B cell (primary cell): ENCODE measurements around the gene KSR2. TPM values are rescaled to one million over a fixed set of nuclear protein-coding genes. Genes with fewer than 3 reads are reported as not detected.

ENCODE experiments used
- ATAC-seq: fragments of 200-7000 bp; cut with Tn5 transposase; one replicate; pipeline ENCODE4 v1.10.0; 2021; ENCODE audit warnings: low read depth, mild to moderate bottlenecking, moderate number of reproducible peaks, moderate library complexity
- CTCF ChIA-PET: fragments of 350-600 bp; sonication (Branson Sonifier 250); formaldehyde crosslinking; loops from one replicate; lab custom pipeline; 2021; ENCODE audit warnings: antibody characterized with exemption, inconsistent platforms; lab: Charles Lee
- POLR2A ChIA-PET: fragments of 350-600 bp; sonication (Branson Sonifier 250); formaldehyde crosslinking; loops from one replicate; lab custom pipeline; 2021; ENCODE audit warnings: antibody characterized with exemption; lab: Charles Lee
- DNase-seq: peaks from one replicate; pipeline ENCODE4 v3.0.0; 2013
- H2AFZ ChIP-seq: 2 replicates; pipeline ENCODE4 v1.6.1; 2012; ENCODE audit warnings: mild to moderate bottlenecking, low read depth, low read length; ENCODE audit not compliant: insufficient read depth, poor library complexity, severe bottlenecking
- H3K27ac ChIP-seq, 2 donors: 1 replicate in 1 of 2; 2 replicates in 1 of 2; pipeline ENCODE4 v1.5.1; 2012 to 2013; ENCODE audit warnings: low read length in 2 of 2, mild to moderate bottlenecking in 2 of 2, moderate library complexity in 1 of 2
- H3K27me3 ChIP-seq, 4 experiments: fragments of 200-600 bp in 1 of 4; sonication (generic) in 1 of 4; replicated peaks in 1 of 4; 1 replicate in 2 of 4; 2 replicates in 2 of 4; pipeline versions ENCODE4 v1.6.1 to v1.7.0; 2013 to 2016; ENCODE audit warnings: low read length in 3 of 4, mild to moderate bottlenecking in 2 of 4, mixed read lengths in 1 of 4, moderate library complexity in 1 of 4; ENCODE audit not compliant: insufficient read depth in 4 of 4, control insufficient read depth in 3 of 4; ENCODE audit errors: control extremely low read depth in 1 of 4
- H3K36me3 ChIP-seq, 2 experiments: replicated peaks in 1 of 2; 1 replicate in 1 of 2; 2 replicates in 1 of 2; pipeline versions ENCODE4 v1.6.1 to v1.7.1; 2013; ENCODE audit warnings: low read length in 1 of 2; ENCODE audit not compliant: insufficient read depth in 2 of 2, control insufficient read depth in 1 of 2; ENCODE audit errors: control extremely low read depth in 1 of 2, extremely low read depth in 1 of 2
- H3K4me1 ChIP-seq, 2 donors: fragments of 200-600 bp in 1 of 2; sonication (generic) in 1 of 2; 1 replicate in 1 of 2; 2 replicates in 1 of 2; pipeline versions ENCODE4 v1.5.1 to v1.6.1; 2013 to 2017; ENCODE audit warnings: low read length in 2 of 2; ENCODE audit not compliant: control insufficient read depth in 2 of 2, insufficient read depth in 2 of 2
- H3K4me2 ChIP-seq: replicated peaks from 2 replicates; pipeline ENCODE3; 2012; ENCODE audit warnings: mild to moderate bottlenecking, low read depth, low read length; ENCODE audit not compliant: poor library complexity, severe bottlenecking
- H3K4me3 ChIP-seq, 5 experiments: fragments of 200-600 bp in 1 of 5; sonication (generic) in 1 of 5; 1 replicate in 3 of 5; 2 replicates in 2 of 5; pipeline versions ENCODE4 v1.5.1 to v1.7.0; 2011 to 2016; ENCODE audit warnings: low read length in 4 of 5, mild to moderate bottlenecking in 4 of 5, low read depth in 2 of 5, control low read depth in 1 of 5, moderate library complexity in 1 of 5; ENCODE audit not compliant: insufficient read depth in 1 of 5; ENCODE audit errors: control extremely low read depth in 1 of 5, extremely low read depth in 1 of 5
- H3K79me2 ChIP-seq: fragments of 200-600 bp; sonication (generic); one replicate; pipeline ENCODE4 v1.6.0; 2016; ENCODE audit warnings: low read length; ENCODE audit not compliant: control insufficient read depth, insufficient read depth
- H3K9ac ChIP-seq: fragments of 200-600 bp; sonication (generic); 2 replicates; pipeline ENCODE4 v1.6.1; 2017; ENCODE audit warnings: mild to moderate bottlenecking, low read length, moderate library complexity
- H3K9me3 ChIP-seq, 3 donors: one replicate each; pipeline versions ENCODE4 v1.6.1 to v1.7.1; 2013; ENCODE audit warnings: low read length in 2 of 3; ENCODE audit not compliant: control insufficient read depth in 2 of 3, insufficient read depth in 1 of 3; ENCODE audit errors: control extremely low read depth in 1 of 3
- H4K20me1 ChIP-seq: 2 replicates; pipeline ENCODE4 v1.6.0; 2012; ENCODE audit warnings: mild to moderate bottlenecking, low read length; ENCODE audit not compliant: insufficient read depth, control insufficient read depth, poor library complexity, severe bottlenecking
- H3K27ac Mint-ChIP-seq: one replicate; pipeline ENCODE4 v1.8.0; 2021; ENCODE audit warnings: mixed read lengths
- H3K27me3 Mint-ChIP-seq: one replicate; pipeline ENCODE4 v1.8.0; 2021; ENCODE audit warnings: mixed read lengths
- H3K4me1 Mint-ChIP-seq: one replicate; pipeline ENCODE4 v1.8.0; 2021; ENCODE audit warnings: mixed read lengths
- H3K4me3 Mint-ChIP-seq: one replicate; pipeline ENCODE4 v1.8.0; 2021; ENCODE audit warnings: mixed read lengths
- H3K9me3 Mint-ChIP-seq: one replicate; pipeline ENCODE4 v1.8.0; 2022; ENCODE audit warnings: mixed read lengths; ENCODE audit not compliant: insufficient read depth
- EZH2 ChIP-seq: IDR thresholded peaks from 2 replicates; pipeline ENCODE4 v1.6.1; 2012; ENCODE audit warnings: borderline replicate concordance, low read depth, mild to moderate bottlenecking, moderate library complexity, low read length; ENCODE audit not compliant: insufficient read depth, poor library complexity, severe bottlenecking
- WGBS: methylation state at CpG from one replicate; pipeline ENCODE4 v1.1.5; 2013; ENCODE audit warnings: missing lambda C conversion rate; ENCODE audit not compliant: insufficient coverage; 5-methylcytosine and 5-hydroxymethylcytosine counted together
- intact Hi-C: fragments of 100-400 bp; cut with micrococcal nuclease; formaldehyde crosslinking; loops from one replicate; pipeline ENCODE4 v1.10.0; 2022
- polyA plus RNA-seq: library from polyadenylated mRNA; depleted of rRNA; stranded (reverse); fragments of >200 nt; gene quantifications from 2 replicates; pipeline ENCODE4 v1.2.3, GENCODE V29; 2012
- total RNA-seq, 2 donors: library from RNA; stranded (reverse); fragments of 120-200 nt in 1 of 2; gene quantifications; 1 replicate in 1 of 2; 2 replicates in 1 of 2; pipeline versions ENCODE4 v1.2.3 to v1.2.4, GENCODE V29; 2013 to 2022
- TF ChIP-seq, protein P1 (sequence below): fragments of 200-600 bp; IDR thresholded peaks from one replicate; pipeline ENCODE4 v1.8.0; 2022; ENCODE audit warnings: antibody characterized with exemption, mild to moderate bottlenecking

KSR2 gene
- total and polyA plus RNA-seq, 2 donors (not counting 1 experiment from before 2014, with no cell fraction given), result not detected

DNA sequence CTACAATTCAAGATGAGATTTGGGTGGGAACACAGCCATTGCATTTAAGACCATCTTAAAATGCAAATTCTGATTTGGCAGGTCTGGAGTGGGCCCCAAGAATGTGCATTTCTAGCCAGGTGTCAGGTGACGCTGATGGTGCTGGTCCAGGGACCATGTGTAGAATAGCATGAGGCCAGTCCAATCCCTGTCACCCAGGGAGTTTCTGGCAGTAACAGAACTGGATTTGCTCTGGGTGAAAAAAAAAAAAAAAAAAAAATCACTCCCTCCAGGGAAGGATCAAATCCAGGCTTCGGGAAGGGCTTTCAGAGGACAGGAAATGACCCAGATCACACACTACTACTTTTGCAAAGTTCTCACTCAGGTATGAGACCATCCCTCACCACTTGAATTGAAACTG, 394.1 kb downstream of the KSR2 start:
- intact Hi-C loops, result no loop called here
- Histone ChIP-seq H3K4me3 (no peak overlapping the region), H3K4me2 (no peak overlapping the region), H4K20me1 (no peaks in the 10 kb centered on the region), H2AFZ (no peak overlapping the region), H3K9ac (no peak overlapping the region), H3K36me3 (no peaks in the 10 kb centered on the region), H3K79me2 (no peaks in the 10 kb centered on the region), H3K27ac (no peak overlapping the region), H3K27me3 (no peaks in the 10 kb centered on the region), H3K9me3 (no peaks in the 10 kb centered on the region), H3K4me1 (no peaks in the 10 kb centered on the region)
- ChIA-PET POLR2A (no interaction called here), CTCF (no interaction called here)
- Mint-ChIP-seq H3K4me3 (no peak overlapping the region), H3K4me1 (no peaks in the 10 kb centered on the region), H3K9me3 (no peaks in the 10 kb centered on the region), H3K27ac (no peak overlapping the region), H3K27me3 (peaks cover 14% of the 10 kb centered on the region)
- no peak for DNase-seq
- TF ChIP-seq, protein P1, sequence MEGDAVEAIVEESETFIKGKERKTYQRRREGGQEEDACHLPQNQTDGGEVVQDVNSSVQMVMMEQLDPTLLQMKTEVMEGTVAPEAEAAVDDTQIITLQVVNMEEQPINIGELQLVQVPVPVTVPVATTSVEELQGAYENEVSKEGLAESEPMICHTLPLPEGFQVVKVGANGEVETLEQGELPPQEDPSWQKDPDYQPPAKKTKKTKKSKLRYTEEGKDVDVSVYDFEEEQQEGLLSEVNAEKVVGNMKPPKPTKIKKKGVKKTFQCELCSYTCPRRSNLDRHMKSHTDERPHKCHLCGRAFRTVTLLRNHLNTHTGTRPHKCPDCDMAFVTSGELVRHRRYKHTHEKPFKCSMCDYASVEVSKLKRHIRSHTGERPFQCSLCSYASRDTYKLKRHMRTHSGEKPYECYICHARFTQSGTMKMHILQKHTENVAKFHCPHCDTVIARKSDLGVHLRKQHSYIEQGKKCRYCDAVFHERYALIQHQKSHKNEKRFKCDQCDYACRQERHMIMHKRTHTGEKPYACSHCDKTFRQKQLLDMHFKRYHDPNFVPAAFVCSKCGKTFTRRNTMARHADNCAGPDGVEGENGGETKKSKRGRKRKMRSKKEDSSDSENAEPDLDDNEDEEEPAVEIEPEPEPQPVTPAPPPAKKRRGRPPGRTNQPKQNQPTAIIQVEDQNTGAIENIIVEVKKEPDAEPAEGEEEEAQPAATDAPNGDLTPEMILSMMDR, result no peak
- TF ChIP-seq EZH2, result no peak
- ATAC-seq, result no peak
- 80% methylated on average over 2 of the region's 2 CpGs for WGBS

DNA sequence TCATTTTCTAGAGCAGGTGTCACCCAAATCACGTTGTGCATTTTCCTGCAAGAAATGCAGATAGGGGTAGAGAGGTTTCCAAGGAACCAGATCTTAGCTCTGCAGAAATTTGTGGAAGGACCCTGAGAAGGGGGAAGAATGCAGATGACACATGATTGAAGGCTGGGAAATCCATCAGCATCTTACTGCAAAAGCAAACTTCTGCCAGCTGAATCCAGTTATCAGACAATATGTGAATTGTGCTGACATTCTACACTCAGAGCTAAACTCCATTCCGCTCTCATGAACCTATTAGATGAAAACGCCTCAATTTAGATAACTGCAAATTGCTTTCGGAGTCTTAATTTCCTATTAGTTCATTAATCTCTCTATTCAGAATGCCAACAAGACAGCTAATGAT, 396.0 kb downstream of the KSR2 start:
- Mint-ChIP-seq H3K4me3 (no peak overlapping the region), H3K27me3 (peaks cover 14% of the 10 kb centered on the region), H3K9me3 (no peaks in the 10 kb centered on the region), H3K27ac (no peak overlapping the region), H3K4me1 (no peaks in the 10 kb centered on the region)
- no peak overlapping the region for H2AFZ ChIP-seq
- ATAC-seq, result no peak
- H3K79me2 ChIP-seq, result no peaks in the 10 kb centered on the region
- H3K36me3 ChIP-seq, result no peaks in the 10 kb centered on the region
- TF ChIP-seq, protein P1, result no peak
- TF ChIP-seq EZH2, result no peak
- no peaks in the 10 kb centered on the region for H3K9me3 ChIP-seq
- CTCF ChIA-PET, result interaction anchor here (1.2 kb wide), 1 partner anchor 16 kb away, joined by 6 read pairs; no protein-coding TSS in a partner anchor
- H4K20me1 ChIP-seq, result no peaks in the 10 kb centered on the region
- H3K4me2 ChIP-seq, result no peak overlapping the region
- no CpG with 5 or more reads among the region's 4 CpGs for WGBS
- POLR2A ChIA-PET, result no interaction called here
- no peak overlapping the region for H3K4me3 ChIP-seq
- no peak overlapping the region for H3K9ac ChIP-seq
- intact Hi-C loops, result no loop called here
- no peak for DNase-seq
- H3K4me1 ChIP-seq, result no peaks in the 10 kb centered on the region
- H3K27ac ChIP-seq, result no peak overlapping the region
- no peaks in the 10 kb centered on the region for H3K27me3 ChIP-seq
